ENCODE measurements around the gene SERPINA4.
"Not testable (repeated sequence)": the region's sequence is repeated elsewhere in the genome, so short reads cannot be mapped to it uniquely, and the experiment has no call there.

SERPINA4 gene

DNA sequence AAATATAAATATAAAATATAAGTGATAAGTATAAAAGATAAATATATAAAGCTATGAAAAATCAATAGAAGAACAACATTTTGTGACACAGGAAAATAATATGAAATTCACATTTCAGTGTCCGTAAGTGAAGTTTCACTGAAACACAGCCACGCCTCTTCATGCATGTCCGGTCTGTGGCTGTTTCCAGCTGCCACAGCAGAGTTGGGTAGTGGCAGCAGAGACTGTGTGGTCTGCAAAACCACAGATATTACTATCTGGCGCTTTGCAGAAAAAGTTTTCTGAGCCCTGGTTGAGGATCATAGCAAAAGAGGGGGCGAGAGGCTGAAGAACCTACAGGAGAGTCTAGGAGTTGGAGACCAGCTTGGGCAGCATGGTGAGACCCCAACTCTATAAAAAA is 780 bp downstream of the SERPINA4 start:
- H3K4me3 ChIP-seq (ENCODE audit: low read length), result no peak overlapping the region
- no peak for DNase-seq (ENCODE audit: low read depth, low spot score)

DNA sequence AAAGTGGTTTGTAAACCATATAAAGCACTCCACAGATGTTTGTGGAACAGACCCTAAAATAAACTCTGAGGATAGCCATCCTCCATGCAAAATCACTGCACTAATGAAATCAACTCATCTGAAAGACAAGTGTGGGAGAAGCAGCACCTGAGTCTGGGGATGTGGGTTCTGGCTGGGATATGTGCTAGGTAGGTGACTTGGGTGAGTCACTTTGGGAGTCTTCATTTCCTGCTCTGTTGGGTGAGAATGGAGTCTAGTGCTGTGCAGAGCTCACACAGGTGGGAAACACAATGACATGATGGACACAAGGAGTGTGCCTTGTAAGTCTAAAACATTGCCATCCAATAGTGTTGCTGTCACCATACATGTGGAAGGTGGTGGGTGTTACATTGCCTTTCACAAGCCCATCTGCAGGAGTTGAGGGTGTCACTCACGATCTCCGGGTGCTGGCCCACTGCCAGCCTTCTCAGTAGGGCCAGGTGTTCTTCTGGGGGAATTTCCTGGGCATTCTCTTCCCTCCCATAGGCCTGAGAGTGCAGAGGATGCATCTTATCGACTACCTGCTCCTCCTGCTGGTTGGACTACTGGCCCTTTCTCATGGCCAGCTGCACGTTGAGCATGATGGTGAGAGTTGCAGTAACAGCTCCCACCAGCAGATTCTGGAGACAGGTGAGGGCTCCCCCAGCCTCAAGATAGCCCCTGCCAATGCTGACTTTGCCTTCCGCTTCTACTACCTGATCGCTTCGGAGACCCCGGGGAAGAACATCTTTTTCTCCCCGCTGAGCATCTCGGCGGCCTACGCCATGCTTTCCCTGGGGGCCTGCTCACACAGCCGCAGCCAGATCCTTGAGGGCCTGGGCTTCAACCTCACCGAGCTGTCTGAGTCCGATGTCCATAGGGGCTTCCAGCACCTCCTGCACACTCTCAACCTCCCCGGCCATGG is 2.0 kb downstream of the SERPINA4 start:
- DNase-seq (ENCODE audit: low read depth, low spot score), result no peak
- H3K4me3 ChIP-seq (ENCODE audit: low read length), result no peak overlapping the region

DNA sequence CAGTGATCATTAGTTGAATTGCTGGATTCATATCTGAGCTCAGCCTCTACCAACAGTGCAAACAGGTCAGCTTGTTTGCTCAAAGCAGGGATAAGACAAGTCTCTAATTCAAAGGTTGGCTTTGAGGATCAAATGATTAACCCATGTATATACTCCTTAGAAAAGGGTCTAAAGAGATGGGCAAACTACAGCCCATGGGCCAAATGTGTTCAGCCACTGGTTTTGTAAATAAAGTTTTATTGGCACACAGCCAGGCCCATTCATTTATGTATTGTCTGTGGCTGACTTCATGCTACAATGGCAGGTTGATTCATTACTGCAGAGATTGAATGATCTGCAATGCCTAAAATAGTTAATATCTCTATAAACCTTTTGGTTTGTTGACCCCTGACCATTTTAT is 3.1 kb downstream of the SERPINA4 start:
- no peak for DNase-seq (ENCODE audit: low read depth, low spot score)

DNA sequence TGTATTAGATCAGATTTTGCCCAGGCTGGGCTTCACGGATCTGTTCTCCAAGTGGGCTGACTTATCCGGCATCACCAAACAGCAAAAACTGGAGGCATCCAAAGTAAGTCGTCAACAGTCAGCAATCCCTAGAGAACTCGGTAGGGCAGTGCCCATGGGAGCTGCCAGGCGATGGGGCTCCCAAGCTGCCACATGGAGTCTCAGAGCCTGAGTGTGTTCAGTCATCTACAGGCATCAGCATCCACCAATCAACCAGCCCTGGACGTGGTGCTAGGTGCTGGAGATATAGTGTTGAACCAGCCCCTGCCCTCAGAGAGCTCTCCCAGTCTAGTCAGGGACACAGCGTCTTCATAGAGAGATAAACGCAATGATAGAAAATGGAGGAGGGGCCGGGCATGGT is 6.9 kb downstream of the SERPINA4 start:
- H3K4me3 ChIP-seq (ENCODE audit: low read length), result no peak overlapping the region
- no peak for DNase-seq (ENCODE audit: low read depth, low spot score)

More for the DNA sequence above, 3.1 kb downstream of the SERPINA4 start:
- no peak overlapping the region for H3K4me3 ChIP-seq (ENCODE audit: low read length)

DNA sequence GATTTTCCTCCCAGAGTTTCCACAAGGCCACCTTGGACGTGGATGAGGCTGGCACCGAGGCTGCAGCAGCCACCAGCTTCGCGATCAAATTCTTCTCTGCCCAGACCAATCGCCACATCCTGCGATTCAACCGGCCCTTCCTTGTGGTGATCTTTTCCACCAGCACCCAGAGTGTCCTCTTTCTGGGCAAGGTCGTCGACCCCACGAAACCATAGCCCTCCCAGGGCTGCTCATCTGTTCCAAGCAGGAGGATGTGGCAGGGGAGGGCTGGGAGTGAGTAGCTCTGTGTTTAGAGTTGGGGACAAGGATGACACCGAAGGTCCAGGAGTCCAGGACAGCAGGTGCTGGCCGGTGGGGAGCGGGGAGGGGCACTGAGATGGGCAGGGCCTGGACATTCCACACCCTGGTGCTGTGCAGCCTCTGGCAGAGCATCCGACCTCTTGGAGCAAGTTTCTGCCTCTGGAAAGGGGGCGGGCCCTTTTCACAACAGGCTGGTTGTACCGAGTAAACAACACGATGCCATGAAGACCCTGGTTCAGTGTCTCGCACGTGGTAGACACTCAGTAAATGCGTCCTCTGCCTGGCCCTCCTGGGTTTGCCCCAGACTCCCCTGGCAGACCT is 8.2 kb downstream of the SERPINA4 start:
- no peak overlapping the region for H3K4me3 ChIP-seq (ENCODE audit: low read length)
- no peak for DNase-seq (ENCODE audit: low read depth, low spot score)

DNA sequence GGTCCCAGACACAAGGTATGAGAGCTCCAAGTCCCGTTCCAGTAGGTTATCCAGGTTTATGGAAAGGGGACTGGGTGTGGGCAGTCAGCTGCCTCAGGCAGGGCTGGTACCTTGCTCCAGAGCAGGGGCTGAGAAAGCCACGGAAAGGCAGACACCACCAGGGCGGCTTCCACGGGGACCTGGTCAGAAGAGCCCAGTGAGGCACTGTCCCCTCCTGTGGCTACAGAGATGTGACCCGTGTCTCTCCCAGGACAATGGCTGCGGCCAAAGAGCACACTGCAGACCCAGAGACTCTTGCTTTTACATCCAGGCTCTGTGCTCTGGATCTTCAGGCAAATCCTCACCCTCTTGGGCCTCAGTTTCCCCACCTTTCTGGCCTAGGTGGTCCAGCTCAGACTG is 8.8 kb downstream of the SERPINA4 start:
- no peak overlapping the region for H3K4me3 ChIP-seq (ENCODE audit: low read length)
- no peak for DNase-seq (ENCODE audit: low read depth, low spot score)

DNA sequence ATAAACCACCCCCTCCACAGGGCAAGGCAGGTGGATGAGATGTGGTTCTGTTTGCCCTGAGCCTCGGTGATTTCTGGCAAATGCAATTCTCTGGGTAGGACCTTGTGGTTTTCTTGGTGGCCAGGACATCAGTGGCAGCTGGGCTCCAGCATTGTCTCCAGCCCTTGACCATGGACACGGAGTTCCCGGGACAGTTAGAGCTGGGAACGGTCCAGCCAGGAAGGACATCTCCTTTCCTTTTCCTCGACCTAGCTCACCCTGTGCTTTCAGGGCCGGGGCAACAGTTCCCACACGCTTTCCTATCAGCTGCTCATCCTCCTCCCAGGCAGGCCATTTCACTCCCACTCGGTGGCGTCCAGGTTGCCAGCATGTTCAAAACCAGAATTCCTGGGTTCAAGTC is 9.2 kb downstream of the SERPINA4 start:
- DNase-seq (ENCODE audit: low read depth, low spot score), result no peak
- H3K4me3 ChIP-seq (ENCODE audit: low read length), result no peak overlapping the region

DNA sequence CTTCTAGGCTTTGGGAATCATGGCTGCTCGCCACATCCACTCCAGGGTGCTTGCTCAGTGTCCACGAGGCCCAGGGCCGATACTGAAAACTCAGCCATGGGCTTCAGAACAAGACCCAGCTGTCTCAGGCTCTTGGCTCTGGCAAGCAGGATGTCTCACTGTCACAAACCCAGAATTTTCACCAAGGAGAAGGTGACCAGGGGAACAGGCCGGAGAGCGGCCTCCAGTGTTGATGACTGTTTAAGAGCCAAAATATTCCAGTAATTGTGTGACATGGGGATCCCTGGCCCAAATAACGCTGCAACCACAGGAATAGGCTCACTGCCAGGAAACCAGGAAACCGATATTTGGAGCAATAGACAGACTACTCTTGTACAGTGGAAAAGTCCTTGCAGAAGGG is 10.2 kb downstream of the SERPINA4 start:
- no peak overlapping the region for H3K4me3 ChIP-seq (ENCODE audit: low read length)
- no peak for DNase-seq (ENCODE audit: low read depth, low spot score)

DNA sequence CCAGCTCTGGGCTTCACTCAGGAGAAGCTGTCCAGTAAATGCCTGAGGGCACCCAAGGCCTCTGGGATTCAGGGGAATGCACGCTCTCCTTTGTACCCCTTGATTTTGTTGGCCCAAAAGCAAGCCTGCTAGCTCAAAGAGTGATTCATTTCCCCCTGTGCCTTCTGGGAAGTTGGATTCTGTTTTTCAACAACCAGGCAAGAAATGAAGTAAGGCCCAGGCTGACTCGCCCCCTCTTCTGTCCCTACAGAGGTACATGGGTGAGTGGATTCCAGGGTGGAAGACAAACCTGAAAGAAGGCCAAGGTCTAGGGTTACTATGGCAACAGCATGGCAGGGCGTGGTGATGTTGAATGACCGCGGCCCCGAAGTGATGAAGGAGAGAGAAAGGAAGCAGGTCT is 10.7 kb downstream of the SERPINA4 start:
- DNase-seq (ENCODE audit: low read depth, low spot score), result no peak

DNA sequence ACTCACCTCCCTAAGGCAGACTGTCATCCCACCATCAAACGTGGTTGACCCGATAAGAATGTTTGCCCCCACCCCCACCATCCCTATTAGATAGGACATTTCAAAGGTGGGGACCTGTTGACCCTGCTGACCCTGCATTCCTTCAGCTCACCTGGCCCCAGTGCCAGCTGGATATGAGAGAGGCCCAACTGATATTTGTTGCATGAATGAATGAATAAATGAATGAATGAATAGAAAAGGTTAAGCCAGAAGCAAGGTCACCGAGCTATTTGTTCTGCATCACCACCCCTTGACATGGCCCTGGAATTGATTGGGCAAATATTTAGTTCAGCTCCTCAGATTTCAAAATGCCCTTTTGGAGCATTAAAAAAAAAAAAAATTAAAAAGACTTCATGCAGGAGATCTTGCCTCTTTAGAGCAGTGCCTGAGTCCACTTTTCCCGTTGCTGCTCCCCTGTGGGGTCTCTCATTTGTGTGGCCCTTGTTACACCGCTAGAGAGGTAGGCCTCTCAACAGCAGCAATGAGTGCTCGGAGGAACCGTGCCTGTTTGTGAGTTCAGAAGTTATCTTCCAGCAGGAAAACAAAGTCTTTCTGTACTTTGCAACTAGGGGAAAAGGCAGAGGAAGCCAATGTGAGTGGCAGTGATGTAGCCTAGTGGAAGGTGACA is 11.5 kb downstream of the SERPINA4 start:
- DNase-seq (ENCODE audit: low read depth, low spot score), result no peak

More for the DNA sequence above, 10.7 kb downstream of the SERPINA4 start:
- no peak overlapping the region for H3K4me3 ChIP-seq (ENCODE audit: low read length)

DNA sequence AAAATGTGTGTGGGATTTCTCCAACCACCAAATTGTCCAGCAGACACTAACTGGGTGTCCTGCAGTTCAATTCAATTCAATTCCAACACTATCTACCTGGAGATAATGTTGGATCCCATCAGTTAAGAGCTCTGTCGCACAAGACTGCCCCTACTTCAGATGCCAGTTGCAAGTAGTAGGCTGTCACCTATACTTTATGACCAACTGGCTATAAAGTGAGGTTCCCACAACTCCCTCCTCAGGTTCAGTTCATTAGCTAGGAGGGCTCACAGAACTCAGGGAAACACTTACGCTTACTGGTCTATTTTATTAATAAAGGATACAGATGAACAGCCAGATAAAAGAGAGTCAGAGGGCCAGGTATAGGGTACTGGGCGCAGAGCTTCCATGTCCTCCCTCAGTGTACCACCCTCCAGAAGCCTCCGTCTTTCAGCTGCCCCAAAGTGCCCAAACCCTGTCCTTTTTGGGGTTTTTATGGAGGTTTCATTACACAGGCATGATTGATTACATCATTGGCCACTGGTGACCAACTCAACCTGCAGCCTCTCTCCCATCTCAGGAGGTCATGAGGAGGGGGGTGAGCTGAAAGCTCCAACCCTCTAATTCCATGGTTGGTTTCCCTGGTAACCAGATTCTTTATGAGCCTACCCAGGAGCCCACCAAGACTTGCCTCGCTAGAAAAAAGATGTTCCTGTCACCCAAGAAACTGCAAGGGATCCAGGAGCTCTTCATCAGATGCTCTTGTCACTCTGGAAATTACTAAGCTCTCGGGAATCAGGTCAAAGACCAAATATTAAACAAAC is 12.4 kb downstream of the SERPINA4 start:
- H3K4me3 ChIP-seq (ENCODE audit: low read length), result no peak overlapping the region
- no peak for DNase-seq (ENCODE audit: low read depth, low spot score)

More for the DNA sequence above, 11.5 kb downstream of the SERPINA4 start:
- no peak overlapping the region for H3K4me3 ChIP-seq (ENCODE audit: low read length)

DNA sequence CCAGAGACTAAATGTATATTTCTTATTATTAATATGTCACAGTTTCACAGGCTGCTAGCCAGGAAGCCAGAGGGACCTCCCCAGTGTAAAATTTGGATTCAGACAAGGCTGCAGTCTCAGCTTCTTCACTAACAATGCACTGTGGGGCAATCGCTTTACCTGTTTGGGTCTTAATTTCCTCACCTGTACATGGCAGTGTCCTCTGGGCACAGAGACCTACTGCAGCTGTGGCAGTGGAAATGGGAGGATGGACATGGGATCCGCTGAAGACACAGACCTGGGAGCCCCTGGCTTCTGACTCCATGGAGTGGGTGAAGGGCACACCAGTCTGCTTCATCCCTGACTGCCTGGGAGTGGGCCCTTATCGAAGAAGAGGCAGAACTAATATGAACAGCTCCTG is 13.1 kb downstream of the SERPINA4 start:
- H3K4me3 ChIP-seq (ENCODE audit: low read length), result no peak overlapping the region
- DNase-seq (ENCODE audit: low read depth, low spot score), result no peak

DNA sequence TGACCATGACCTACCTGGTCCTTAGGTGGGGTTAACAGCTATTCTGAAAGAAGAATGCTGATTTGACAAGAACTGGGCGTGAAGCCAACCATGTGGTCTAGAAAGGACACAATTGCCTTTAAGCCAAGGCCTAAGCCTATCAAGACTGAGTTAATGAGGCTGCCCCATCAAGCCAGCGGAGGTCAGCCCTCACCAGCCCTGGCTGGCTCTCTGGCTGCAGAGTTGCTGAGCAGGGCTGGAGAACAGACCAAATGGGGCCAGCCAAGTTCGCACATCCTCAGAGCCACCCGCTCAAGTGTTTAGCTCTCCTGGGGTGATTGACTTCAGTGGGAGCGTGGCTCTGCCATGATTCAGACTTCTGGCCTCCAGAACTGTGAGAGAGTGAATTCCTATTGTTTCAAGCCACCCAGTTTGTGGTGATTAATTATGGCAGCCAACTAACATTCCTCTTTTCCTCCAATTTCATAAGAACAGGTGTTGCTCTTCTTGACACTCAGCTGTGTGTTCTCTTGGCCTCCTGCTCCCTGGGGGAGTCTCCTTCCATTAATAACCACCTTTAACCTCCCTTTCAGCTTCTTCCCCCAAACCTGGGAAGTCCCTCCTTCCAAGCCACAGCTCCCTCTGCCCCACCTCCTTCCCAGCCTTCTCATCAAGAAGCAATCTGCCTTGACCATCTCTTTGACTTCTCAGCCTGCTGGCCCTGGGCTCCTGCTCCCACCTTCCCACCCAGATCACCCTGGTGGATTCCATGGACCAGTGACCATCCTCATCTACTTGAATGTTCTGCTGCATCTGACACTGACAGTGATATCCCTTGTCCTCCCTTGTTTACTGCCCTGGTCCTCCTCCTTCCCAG is 14.7 kb downstream of the SERPINA4 start:
- no peak for DNase-seq (ENCODE audit: low read depth, low spot score)
- H3K4me3 ChIP-seq (ENCODE audit: low read length), result no peak overlapping the region

DNA sequence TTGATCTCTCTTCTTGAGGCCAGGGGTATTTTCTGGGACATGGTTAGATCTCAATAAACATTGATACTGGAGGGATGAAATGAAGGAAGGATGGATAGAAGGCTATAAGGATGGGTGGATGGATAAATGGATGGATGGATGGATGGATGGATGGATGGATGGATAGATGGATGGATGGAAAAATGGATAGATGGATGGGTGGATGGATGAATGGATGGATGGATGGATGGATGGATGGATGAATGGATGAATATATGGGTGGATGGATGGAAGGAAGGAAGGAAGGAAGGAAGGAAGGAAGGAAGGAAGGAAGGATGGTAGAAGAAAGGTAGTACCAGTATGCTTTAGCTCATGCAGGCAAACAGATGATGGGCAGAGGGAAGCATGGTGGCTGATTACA is 16.2 kb downstream of the SERPINA4 start:
- H3K4me3 ChIP-seq (ENCODE audit: low read length), result not testable (repeated sequence)

DNA sequence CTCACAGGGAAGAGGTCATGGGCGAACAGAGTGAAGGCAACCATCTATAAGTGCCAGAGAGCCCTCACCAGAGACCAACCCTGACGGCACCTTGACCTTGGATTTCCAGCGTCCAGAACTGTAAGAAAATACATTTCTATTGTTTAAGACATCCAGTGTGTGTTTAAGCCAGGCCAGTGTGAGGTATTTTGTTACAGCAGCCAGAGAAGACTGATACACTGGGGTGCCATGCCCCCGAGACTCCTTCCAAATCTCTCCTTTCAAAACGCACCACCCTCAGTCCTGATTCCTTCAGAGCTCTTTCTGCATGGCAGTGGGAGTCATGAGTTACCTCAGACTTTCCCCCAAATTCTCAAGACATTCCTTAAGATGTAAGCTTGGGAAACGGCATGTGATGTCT is 17.5 kb downstream of the SERPINA4 start:
- DNase-seq (ENCODE audit: low read depth, low spot score), result no peak
- no peak overlapping the region for H3K4me3 ChIP-seq (ENCODE audit: low read length)

More for the DNA sequence above, 16.2 kb downstream of the SERPINA4 start:
- not testable (repeated sequence) for DNase-seq (ENCODE audit: low read depth, low spot score)

DNA sequence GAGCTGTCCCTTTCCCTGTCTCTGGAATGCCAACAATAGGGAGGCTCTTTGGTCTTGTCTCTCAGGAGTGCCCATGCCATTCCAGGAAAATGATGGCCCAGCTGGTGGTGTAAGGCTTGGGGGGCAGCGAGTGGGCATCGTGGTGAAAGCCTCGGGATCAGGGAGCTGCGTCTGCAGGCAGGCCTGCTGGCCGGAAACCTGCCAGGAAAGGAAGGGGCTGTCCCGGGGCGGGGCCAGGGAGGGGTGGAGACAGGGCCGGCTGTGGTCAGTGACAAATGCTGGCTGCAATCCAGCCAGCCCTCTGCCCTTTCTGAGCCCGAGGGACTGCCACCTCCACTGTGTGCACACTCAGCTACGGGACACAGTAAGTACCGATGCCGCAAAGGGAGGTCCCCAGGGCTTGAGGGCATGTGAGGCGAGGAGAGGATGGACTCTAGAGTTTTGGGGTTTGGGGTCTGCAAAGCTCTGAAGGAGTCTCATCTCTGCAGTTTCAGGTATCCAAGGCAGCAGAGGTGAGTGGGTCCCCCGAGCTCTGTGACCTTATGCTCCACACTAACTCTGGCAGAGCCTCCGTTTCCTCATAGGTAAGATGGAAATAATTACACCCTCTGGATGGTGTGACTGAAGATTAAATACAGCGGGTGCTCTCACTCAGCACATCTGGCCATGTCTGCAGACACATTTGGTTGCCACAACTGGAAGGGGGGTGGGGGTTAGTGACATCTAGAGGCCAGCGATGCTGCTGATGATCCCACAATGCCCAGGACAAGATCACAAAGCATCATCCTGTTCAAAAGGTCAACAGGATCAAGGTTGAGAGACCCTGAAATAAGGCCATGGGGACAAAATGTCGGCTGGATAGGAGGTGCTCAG is 20.1 kb downstream of the SERPINA4 start, which contains the start of gene SERPINA5:
Gene SERPINA5 (plus strand): TSS at position 300 of the 873 bp plus-strand sequence. CDS start 5,937 bp downstream, outside the sequence.
- no peak for DNase-seq (ENCODE audit: low read depth, low spot score)
- H3K4me3 ChIP-seq (ENCODE audit: low read length), result no peak within 1 kb of the TSS

DNA sequence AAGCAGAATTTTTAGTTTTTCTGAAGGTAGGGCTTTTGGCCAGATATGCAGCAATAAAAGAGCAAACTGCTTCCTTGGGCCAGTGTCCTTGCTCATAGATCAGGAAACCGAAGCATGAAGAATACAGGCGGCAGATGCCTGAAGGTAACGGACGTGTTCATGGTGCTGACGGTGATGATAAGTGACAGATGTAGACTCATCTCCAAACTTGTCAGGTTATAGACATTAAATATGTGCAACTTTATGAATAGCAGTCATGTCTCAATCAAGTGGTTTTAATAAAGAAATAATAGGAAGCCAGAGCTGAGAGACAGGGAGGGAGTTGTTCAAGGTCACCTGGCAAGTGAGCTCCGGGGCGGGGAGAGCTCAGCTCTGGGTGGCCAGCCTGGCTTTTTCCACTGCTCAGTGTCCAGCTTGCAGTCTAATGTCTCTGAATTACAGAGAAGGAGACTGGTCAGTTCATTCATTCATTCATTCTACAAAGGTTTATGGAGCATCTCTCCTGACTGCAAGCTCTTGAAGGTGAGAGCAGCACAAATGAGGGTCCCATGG is 21.0 kb downstream of the SERPINA4 start:
- DNase-seq (ENCODE audit: low read depth, low spot score), result no peak

More for the DNA sequence above, 21.0 kb downstream of the SERPINA4 start:
- H3K4me3 ChIP-seq (ENCODE audit: low read length), result no peak overlapping the region

Measured in Jurkat, Clone E6-1 (cell line).